Measurements from ENCODE around the gene CYFIP1.

Gene CYFIP1

DNA sequence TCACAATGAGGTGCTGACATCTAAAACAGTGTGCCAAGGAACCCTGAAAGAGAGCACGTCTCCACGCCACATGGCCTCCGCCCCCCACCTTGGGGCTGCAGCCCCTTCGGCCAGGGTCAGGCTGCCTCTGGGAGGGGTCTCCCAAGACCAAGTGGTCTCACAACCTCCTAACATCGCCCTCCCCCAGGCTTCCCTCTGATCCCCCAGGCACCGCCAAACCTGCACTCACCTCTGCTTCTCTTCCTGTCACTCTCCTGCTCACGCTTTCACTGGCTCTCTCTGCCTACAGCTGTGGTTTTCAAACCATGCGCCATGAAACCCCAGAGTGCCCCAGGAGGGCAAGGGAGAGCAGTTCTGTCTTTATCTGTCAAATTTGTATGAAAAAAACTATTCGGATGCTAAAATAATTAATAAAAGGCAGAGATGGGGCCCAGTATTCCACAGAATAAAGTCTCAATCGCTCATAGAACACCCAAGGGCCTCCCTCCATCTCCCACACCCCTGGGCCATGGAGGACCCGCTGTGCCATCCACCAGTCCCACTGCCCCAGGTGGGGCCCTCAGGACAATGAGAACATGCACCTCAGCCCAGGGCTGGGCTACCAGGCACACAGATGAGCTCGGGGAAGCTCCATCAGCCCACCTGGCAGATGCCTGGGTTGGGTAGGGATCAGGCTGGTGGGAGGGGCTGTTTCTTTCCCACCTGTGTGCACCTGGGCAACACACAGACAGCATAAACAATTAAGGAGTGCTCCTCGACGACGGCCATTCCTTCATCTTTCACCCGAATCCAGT is 21.5 kb downstream of the CYFIP1 start:
- no peak for DNase-seq
- H3K27ac ChIP-seq (ENCODE audit: insufficient read depth, low read length, poor library complexity, severe bottlenecking), result no peak overlapping the region
- no peaks in the 10 kb centered on the region for H3K4me1 ChIP-seq (ENCODE audit: control insufficient read depth, insufficient read depth, low read length, poor library complexity, severe bottlenecking)
- H3K27me3 ChIP-seq (replicated peaks; ENCODE audit: control insufficient read depth, insufficient read depth, low read length, poor library complexity, severe bottlenecking), result no peaks in the 10 kb centered on the region
- H3K4me3 ChIP-seq (ENCODE audit: insufficient read depth, low read depth, low read length, poor library complexity, severe bottlenecking), result no peak overlapping the region
- H3K36me3 ChIP-seq (ENCODE audit: control insufficient read depth, insufficient read depth, low read length), result no peaks in the 10 kb centered on the region
- no peaks in the 10 kb centered on the region for H3K9me3 ChIP-seq (ENCODE audit: control insufficient read depth, low read length)

- no peak overlapping the region for H3K4me3 ChIP-seq (ENCODE audit: insufficient read depth, low read depth, low read length, poor library complexity, severe bottlenecking)
- H3K27me3 ChIP-seq (replicated peaks; ENCODE audit: control insufficient read depth, insufficient read depth, low read length, poor library complexity, severe bottlenecking), result no peaks in the 10 kb centered on the region
- H3K9me3 ChIP-seq (ENCODE audit: control insufficient read depth, low read length), result no peaks in the 10 kb centered on the region
- no peak for DNase-seq
- H3K27ac ChIP-seq (ENCODE audit: insufficient read depth, low read length, poor library complexity, severe bottlenecking), result no peak overlapping the region
- H3K4me1 ChIP-seq (ENCODE audit: control insufficient read depth, insufficient read depth, low read length, poor library complexity, severe bottlenecking), result no peaks in the 10 kb centered on the region
- H3K36me3 ChIP-seq (ENCODE audit: control insufficient read depth, insufficient read depth, low read length), result no peaks in the 10 kb centered on the region
Measured at GRCh38 chr15:22956978-22957260, 23.2 kb downstream of the CYFIP1 start.

GRCh38 chr15:22956257-22956977 is 23.8 kb downstream of the CYFIP1 start:
- H3K9me3 ChIP-seq (ENCODE audit: control insufficient read depth, low read length), result no peaks in the 10 kb centered on the region
- no peak for DNase-seq
- H3K4me1 ChIP-seq (ENCODE audit: control insufficient read depth, insufficient read depth, low read length, poor library complexity, severe bottlenecking), result no peaks in the 10 kb centered on the region
- no peaks in the 10 kb centered on the region for H3K36me3 ChIP-seq (ENCODE audit: control insufficient read depth, insufficient read depth, low read length)
- H3K4me3 ChIP-seq (ENCODE audit: insufficient read depth, low read depth, low read length, poor library complexity, severe bottlenecking), result no peak overlapping the region
- H3K27ac ChIP-seq (ENCODE audit: insufficient read depth, low read length, poor library complexity, severe bottlenecking), result no peak overlapping the region
- no peaks in the 10 kb centered on the region for H3K27me3 ChIP-seq (replicated peaks; ENCODE audit: control insufficient read depth, insufficient read depth, low read length, poor library complexity, severe bottlenecking)

DNA sequence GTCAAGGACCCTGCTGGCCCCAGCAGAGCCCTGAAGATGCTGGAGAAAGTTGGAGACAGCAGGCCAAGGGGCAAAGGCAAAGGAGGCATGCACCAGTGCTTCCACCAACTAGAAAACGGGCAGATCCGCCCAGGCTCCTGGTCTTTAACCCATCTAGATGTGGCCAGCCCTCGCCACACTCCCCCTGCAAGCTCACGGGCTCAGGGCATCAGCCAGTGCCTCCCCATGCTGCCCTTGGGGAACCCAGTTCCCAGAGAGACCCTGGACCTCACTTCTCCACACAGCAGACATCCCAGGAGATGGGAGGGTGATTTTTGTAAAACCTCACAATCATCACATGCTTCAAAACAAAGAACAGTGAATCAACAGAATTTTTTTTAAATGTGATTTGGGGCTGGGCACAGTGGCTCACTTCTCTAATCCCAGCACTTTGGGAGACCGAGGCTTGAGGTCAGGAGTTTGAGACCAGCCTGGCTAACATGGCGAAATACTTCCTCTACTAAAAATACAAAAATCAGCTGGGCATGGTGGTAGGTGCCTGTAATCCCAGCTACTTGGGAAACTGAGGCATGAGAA is 24.5 kb downstream of the CYFIP1 start:
- DNase-seq, result no peak
- no peak overlapping the region for H3K4me3 ChIP-seq (ENCODE audit: insufficient read depth, low read depth, low read length, poor library complexity, severe bottlenecking)
- no peaks in the 10 kb centered on the region for H3K36me3 ChIP-seq (ENCODE audit: control insufficient read depth, insufficient read depth, low read length)
- no peak overlapping the region for H3K27ac ChIP-seq (ENCODE audit: insufficient read depth, low read length, poor library complexity, severe bottlenecking)
- H3K9me3 ChIP-seq (ENCODE audit: control insufficient read depth, low read length), result no peaks in the 10 kb centered on the region
- no peaks in the 10 kb centered on the region for H3K4me1 ChIP-seq (ENCODE audit: control insufficient read depth, insufficient read depth, low read length, poor library complexity, severe bottlenecking)
- H3K27me3 ChIP-seq (replicated peaks; ENCODE audit: control insufficient read depth, insufficient read depth, low read length, poor library complexity, severe bottlenecking), result no peaks in the 10 kb centered on the region

DNA sequence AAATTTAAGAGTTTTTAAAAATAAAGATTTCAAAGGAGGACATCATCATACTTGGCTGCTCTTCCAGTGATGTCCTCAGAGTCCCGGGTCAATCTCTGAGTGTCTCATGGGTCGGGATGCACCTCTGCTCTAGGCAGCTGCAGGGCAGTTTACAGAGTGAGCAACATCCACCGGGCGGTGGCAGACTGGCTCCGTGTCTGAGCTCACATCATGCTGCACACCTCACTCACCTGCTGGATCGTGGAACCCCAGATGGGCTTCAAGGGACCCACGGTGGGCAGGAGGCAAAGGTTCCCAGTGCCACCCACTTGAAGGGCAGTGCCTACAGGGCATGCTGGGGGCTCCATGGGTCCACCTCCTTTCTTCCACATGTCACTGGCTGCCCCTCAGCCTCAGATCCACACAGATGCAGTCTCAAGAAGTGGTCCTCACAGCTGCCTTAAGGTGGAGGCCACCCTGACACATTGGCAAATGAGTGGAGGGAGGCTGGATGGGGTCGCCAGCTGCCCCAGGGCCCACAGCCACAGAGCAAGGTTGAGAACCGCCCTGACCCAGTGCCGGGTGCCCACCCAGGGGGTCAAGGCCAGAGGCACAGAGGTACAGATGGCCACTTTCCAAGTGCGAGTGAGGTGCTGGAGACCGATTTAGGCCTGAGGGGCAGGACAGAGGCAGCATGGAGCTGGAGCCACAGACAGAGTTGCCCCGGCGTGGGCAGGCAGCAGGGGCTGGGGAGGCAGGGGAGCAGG is 25.2 kb downstream of the CYFIP1 start:
- Histone ChIP-seq H3K27me3 (replicated peaks; ENCODE audit: control insufficient read depth, insufficient read depth, low read length, poor library complexity, severe bottlenecking) (no peaks in the 10 kb centered on the region), H3K9me3 (ENCODE audit: control insufficient read depth, low read length) (no peaks in the 10 kb centered on the region), H3K36me3 (ENCODE audit: control insufficient read depth, insufficient read depth, low read length) (no peaks in the 10 kb centered on the region), H3K4me1 (ENCODE audit: control insufficient read depth, insufficient read depth, low read length, poor library complexity, severe bottlenecking) (no peaks in the 10 kb centered on the region), H3K27ac (ENCODE audit: insufficient read depth, low read length, poor library complexity, severe bottlenecking) (no peak overlapping the region), H3K4me3 (ENCODE audit: insufficient read depth, low read depth, low read length, poor library complexity, severe bottlenecking) (no peak overlapping the region)
- no peak for DNase-seq

- no peak overlapping the region for H3K4me3 ChIP-seq (ENCODE audit: insufficient read depth, low read depth, low read length, poor library complexity, severe bottlenecking)
- no peaks in the 10 kb centered on the region for H3K27me3 ChIP-seq (replicated peaks; ENCODE audit: control insufficient read depth, insufficient read depth, low read length, poor library complexity, severe bottlenecking)
- H3K4me1 ChIP-seq (ENCODE audit: control insufficient read depth, insufficient read depth, low read length, poor library complexity, severe bottlenecking), result no peaks in the 10 kb centered on the region
- H3K27ac ChIP-seq (ENCODE audit: insufficient read depth, low read length, poor library complexity, severe bottlenecking), result no peak overlapping the region
- H3K36me3 ChIP-seq (ENCODE audit: control insufficient read depth, insufficient read depth, low read length), result no peaks in the 10 kb centered on the region
- H3K9me3 ChIP-seq (ENCODE audit: control insufficient read depth, low read length), result no peaks in the 10 kb centered on the region
- DNase-seq, result no peak
Measured at GRCh38 chr15:22954326-22954725, 25.8 kb downstream of the CYFIP1 start.

DNA sequence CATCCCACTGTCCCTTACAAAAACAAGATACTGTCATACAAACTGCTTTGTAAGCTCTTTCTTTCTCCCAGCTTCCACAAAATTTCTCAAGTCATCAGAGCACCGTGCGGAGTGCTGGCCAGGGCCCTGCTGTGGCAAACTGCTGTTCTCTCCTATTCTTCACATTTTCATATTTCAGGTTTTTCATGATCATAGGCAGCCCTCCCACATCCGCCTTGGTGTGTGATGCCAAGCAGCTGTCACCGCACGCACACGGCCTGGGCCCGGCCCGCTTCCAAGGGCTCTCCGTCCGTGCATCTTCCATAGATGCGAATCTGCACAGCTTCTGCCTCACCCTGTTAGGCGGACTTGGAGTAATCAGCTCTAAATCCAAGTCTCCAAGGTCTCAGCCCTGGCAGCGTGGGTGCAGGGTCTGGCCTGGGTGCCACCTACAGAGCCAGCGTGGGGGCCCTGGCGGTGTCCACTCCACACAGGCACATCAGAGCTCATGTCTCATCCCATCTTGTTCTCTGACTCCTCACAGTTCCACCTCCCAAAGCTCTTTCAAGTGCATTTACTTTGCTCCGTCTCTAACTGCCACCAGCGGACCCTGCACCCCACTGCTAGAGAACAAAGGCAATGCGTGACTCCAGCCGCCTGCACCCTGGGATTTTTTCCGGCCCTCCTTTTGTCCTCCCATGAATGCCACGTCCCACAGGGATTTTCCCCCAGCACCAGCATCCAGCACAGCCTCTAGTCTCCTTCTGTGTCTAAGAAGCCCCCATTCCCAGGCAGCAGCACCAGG is 27.2 kb downstream of the CYFIP1 start:
- no peaks in the 10 kb centered on the region for H3K4me1 ChIP-seq (ENCODE audit: control insufficient read depth, insufficient read depth, low read length, poor library complexity, severe bottlenecking)
- DNase-seq, result no peak
- no peak overlapping the region for H3K4me3 ChIP-seq (ENCODE audit: insufficient read depth, low read depth, low read length, poor library complexity, severe bottlenecking)

GRCh38 chr15:22951381-22952280 is 28.5 kb downstream of the CYFIP1 start:
- H3K36me3 ChIP-seq (ENCODE audit: control insufficient read depth, insufficient read depth, low read length), result no peaks in the 10 kb centered on the region
- H3K9me3 ChIP-seq (ENCODE audit: control insufficient read depth, low read length), result no peaks in the 10 kb centered on the region
- DNase-seq, result no peak
- no peaks in the 10 kb centered on the region for H3K4me1 ChIP-seq (ENCODE audit: control insufficient read depth, insufficient read depth, low read length, poor library complexity, severe bottlenecking)
- H3K4me3 ChIP-seq (ENCODE audit: insufficient read depth, low read depth, low read length, poor library complexity, severe bottlenecking), result no peak overlapping the region
- H3K27me3 ChIP-seq (replicated peaks; ENCODE audit: control insufficient read depth, insufficient read depth, low read length, poor library complexity, severe bottlenecking), result no peaks in the 10 kb centered on the region
- no peak overlapping the region for H3K27ac ChIP-seq (ENCODE audit: insufficient read depth, low read length, poor library complexity, severe bottlenecking)

More for the DNA sequence above, 27.2 kb downstream of the CYFIP1 start:
- Histone ChIP-seq H3K27ac (ENCODE audit: insufficient read depth, low read length, poor library complexity, severe bottlenecking) (no peak overlapping the region), H3K9me3 (ENCODE audit: control insufficient read depth, low read length) (no peaks in the 10 kb centered on the region), H3K36me3 (ENCODE audit: control insufficient read depth, insufficient read depth, low read length) (no peaks in the 10 kb centered on the region), H3K27me3 (replicated peaks; ENCODE audit: control insufficient read depth, insufficient read depth, low read length, poor library complexity, severe bottlenecking) (no peaks in the 10 kb centered on the region)

GRCh38 chr15:22951031-22951380 is 29.2 kb downstream of the CYFIP1 start:
- H3K36me3 ChIP-seq (ENCODE audit: control insufficient read depth, insufficient read depth, low read length), result no peaks in the 10 kb centered on the region
- no peaks in the 10 kb centered on the region for H3K4me1 ChIP-seq (ENCODE audit: control insufficient read depth, insufficient read depth, low read length, poor library complexity, severe bottlenecking)
- H3K27ac ChIP-seq (ENCODE audit: insufficient read depth, low read length, poor library complexity, severe bottlenecking), result no peak overlapping the region
- H3K27me3 ChIP-seq (replicated peaks; ENCODE audit: control insufficient read depth, insufficient read depth, low read length, poor library complexity, severe bottlenecking), result no peaks in the 10 kb centered on the region
- DNase-seq, result no peak
- H3K9me3 ChIP-seq (ENCODE audit: control insufficient read depth, low read length), result no peaks in the 10 kb centered on the region
- H3K4me3 ChIP-seq (ENCODE audit: insufficient read depth, low read depth, low read length, poor library complexity, severe bottlenecking), result no peak overlapping the region
